ENCODE measurements around the gene IQCK.
A peak's percentile ranks its signal among the peaks of the same experiment; 100 is the strongest.

The IQCK gene

DNA sequence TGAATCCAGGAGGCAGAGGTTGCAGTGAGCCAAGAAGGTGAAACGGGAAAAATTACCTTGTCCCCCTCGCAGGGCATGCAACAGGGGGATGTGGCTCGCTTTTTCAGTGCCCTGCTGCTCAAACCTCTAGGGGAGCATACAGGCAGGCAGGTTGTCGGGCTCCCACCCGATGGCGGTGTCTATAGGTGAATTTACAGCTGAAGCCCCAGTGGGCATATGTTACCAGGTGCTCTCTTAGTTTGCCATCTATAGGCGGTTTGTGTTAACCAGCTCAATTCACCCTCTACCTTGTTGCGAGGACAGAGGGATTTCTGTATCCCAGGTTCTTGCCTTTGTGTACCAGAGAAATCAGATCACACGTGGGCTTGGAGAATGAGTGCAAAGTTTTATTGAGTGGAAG, 48.9 kb downstream of the IQCK start:
- in situ Hi-C loops (cut with MboI; ENCODE audit: low sequenced_read_pairs): loop anchor here (10.0 kb wide), 1 partner anchor 58 kb away; no protein-coding TSS in a partner anchor
- no peak for DNase-seq (ENCODE audit: low spot score in 2 of 2)
- H3K4me3 ChIP-seq: no peak overlapping the region
- no peaks in the 10 kb centered on the region for H3K36me3 ChIP-seq (replicated peaks)
- peaks cover 14% of the 10 kb centered on the region for H3K4me1 ChIP-seq
- H3K27me3 ChIP-seq (ENCODE audit: low read depth): no peaks in the 10 kb centered on the region
- no peaks in the 10 kb centered on the region for H3K9me3 ChIP-seq

DNA sequence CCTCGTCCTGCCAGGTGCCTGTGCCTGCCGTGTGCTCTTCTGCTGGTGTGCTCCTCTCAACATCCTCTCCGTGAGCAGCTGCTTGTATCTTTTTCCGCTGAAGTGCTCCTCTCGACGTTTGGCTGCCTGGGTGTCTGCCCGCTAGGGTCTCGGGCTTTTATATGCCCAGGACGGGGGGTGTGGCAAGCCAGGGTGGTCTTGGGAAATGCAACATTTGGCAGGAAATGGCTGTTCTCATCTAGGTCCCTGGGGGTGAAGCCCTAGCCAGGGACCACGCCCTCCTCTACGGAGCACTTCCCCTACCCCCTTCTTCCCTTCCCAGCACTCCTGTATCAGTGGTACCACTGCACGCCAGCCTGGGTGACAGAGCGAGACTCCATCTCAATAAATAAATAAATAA, 49.4 kb downstream of the IQCK start:
- Histone ChIP-seq H3K36me3 (replicated peaks) (no peaks in the 10 kb centered on the region), H3K4me3 (no peak overlapping the region), H3K9me3 (no peaks in the 10 kb centered on the region), H3K4me1 (peaks cover 9% of the 10 kb centered on the region), H3K27me3 (ENCODE audit: low read depth) (no peaks in the 10 kb centered on the region)
- in situ Hi-C loops (cut with MboI; ENCODE audit: low sequenced_read_pairs): loop anchor here (10.0 kb wide), 1 partner anchor 57 kb away; no protein-coding TSS in a partner anchor
- DNase-seq (ENCODE audit: low spot score in 2 of 2): no peak

DNA sequence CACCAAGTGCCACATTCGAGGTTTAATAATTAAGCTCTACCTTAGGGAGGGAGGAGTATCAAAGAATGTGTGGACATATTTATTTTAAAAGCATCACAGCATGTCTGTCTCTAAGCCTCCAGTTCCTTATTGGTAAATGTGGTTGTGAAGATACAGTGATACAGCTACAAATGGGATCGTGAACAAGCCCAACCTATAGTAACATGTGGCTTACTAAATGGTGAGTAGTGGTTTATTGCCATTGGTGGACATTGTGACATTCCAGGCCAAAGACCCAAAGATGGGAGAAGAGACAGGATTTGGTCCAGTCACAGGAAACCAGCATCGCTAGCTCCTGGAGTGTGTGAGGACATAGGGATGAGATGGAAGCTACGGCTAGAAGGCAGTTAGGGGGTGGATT, 51.2 kb downstream of the IQCK start:
- H3K4me3 ChIP-seq: no peak overlapping the region
- DNase-seq (ENCODE audit: low spot score in 2 of 2): no peak
- H3K36me3 ChIP-seq (replicated peaks): no peaks in the 10 kb centered on the region
- H3K4me1 ChIP-seq: peaks cover 11% of the 10 kb centered on the region
- in situ Hi-C loops (cut with MboI; ENCODE audit: low sequenced_read_pairs): loop anchor here (10.0 kb wide), 1 partner anchor 56 kb away; no protein-coding TSS in a partner anchor
- no peaks in the 10 kb centered on the region for H3K27me3 ChIP-seq (ENCODE audit: low read depth)
- no peaks in the 10 kb centered on the region for H3K9me3 ChIP-seq

DNA sequence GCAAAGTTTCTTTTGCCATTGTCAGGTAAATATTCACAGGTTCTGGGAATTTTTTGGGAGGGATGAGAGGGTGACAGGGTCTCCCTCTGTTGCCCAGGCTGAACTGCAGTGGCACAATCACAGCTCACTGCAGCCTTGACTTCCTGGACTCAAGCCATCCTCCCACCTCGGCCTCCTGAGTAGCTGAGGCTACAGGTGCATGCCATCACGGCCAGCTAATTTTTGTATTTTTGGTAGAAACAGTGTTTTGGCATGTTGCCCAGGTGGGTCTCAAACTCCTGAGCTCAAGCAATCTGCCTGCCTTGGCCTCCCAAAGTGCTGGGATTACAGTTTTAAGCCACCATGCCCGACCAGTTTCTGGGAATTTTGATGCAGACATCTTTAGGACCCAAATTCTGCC, 53.0 kb downstream of the IQCK start:
- no peak for DNase-seq (ENCODE audit: low spot score in 2 of 2)
- Histone ChIP-seq H3K36me3 (replicated peaks) (no peaks in the 10 kb centered on the region), H3K4me1 (peaks cover 11% of the 10 kb centered on the region), H3K27me3 (ENCODE audit: low read depth) (no peaks in the 10 kb centered on the region), H3K4me3 (no peak overlapping the region), H3K9me3 (no peaks in the 10 kb centered on the region)
- in situ Hi-C loops (cut with MboI; ENCODE audit: low sequenced_read_pairs): no loop called here

DNA sequence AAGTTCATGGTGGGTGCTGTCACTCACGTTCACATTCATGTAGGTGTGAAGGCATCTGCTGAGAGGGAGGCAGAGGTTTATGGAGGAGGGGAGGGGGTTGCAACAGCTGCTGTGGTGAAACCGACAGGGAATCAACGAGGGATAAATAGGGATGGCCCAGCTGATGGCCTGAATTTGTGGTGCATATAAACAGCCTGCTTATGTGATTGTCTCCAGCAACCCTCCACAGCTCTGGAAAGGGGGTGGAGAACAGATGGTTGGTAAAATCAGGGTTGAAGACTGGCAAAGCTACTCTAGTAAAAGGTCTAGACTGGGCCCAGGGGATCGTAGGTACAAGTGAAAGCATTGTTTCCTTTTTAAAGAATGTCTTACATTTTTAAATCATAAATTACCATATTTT, 53.7 kb downstream of the IQCK start:
- H3K4me3 ChIP-seq: no peak overlapping the region
- in situ Hi-C loops (cut with MboI; ENCODE audit: low sequenced_read_pairs): no loop called here
- H3K9me3 ChIP-seq: no peaks in the 10 kb centered on the region
- H3K4me1 ChIP-seq: peaks cover 18% of the 10 kb centered on the region
- no peak for DNase-seq (ENCODE audit: low spot score in 2 of 2)
- no peaks in the 10 kb centered on the region for H3K36me3 ChIP-seq (replicated peaks)
- no peaks in the 10 kb centered on the region for H3K27me3 ChIP-seq (ENCODE audit: low read depth)

DNA sequence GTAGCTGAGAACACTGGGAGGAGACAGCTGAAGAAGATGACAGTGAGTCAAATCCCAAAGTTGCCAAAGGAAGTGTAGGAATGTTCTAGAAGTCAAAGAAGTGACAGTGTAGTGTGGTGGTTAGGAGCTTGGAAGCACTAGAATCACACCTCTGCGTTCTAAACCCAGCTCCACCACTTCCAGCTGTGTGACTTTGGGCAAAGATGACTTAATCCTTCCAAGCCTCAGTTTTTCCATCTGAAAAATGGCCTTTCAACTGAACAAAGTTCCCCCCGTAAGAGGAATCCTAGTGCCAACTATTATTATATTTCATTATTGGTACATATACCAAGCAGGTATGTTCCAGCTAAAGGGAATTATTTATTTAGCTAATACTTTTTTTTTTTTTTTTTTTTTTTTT, 56.0 kb downstream of the IQCK start:
- H3K9me3 ChIP-seq: no peaks in the 10 kb centered on the region
- no peaks in the 10 kb centered on the region for H3K36me3 ChIP-seq (replicated peaks)
- no peaks in the 10 kb centered on the region for H3K27me3 ChIP-seq (ENCODE audit: low read depth)
- H3K4me3 ChIP-seq: no peak overlapping the region
- in situ Hi-C loops (cut with MboI; ENCODE audit: low sequenced_read_pairs): no loop called here
- DNase-seq (ENCODE audit: low spot score in 2 of 2): no peak
- peaks cover 24% of the 10 kb centered on the region for H3K4me1 ChIP-seq

DNA sequence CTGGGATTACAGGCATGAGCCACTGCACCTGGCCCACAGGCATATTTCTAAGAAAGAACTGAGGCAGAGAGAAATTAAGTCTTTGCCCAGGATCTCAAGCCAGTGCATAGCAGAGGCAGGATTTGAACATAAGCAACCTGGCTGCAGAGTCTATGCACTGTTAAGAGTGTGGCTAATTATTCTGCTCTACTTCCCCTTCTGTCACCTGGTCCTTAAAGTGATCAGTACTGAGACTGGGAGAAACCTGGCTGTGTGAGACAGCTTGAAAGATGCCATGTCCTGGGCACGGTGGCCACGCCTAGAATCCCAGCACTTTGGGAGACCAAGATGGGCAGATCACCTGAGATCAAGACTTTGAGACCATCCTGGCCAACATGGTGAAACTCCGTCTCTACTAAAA, 58.1 kb downstream of the IQCK start:
- no peaks in the 10 kb centered on the region for H3K27me3 ChIP-seq (ENCODE audit: low read depth)
- H3K4me1 ChIP-seq: peaks cover 24% of the 10 kb centered on the region
- DNase-seq (ENCODE audit: low spot score in 2 of 2): no peak
- no peaks in the 10 kb centered on the region for H3K36me3 ChIP-seq (replicated peaks)
- H3K9me3 ChIP-seq: no peaks in the 10 kb centered on the region
- H3K4me3 ChIP-seq: no peak overlapping the region
- in situ Hi-C loops (cut with MboI; ENCODE audit: low sequenced_read_pairs): no loop called here

DNA sequence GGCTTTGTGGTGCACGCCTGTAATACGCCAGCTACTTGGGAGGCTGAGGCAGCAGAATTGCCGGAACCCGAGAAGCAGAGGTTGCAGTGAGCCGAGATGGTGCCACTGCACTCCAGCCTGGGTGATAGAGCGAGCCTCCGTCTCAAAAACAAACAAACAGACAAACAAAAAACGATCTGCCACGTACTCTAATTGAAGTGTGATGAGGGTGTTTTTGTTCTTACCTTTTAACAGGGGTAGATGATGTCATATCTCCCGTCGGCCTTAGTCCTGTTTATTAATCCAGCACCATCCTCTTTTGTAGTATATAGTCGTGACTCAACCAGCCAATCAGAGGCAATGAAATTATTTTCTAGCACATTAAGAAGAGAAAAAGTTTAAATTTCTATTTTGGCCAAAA, 58.5 kb downstream of the IQCK start:
- H3K36me3 ChIP-seq (replicated peaks): no peaks in the 10 kb centered on the region
- no peaks in the 10 kb centered on the region for H3K27me3 ChIP-seq (ENCODE audit: low read depth)
- H3K4me1 ChIP-seq: peaks cover 24% of the 10 kb centered on the region
- in situ Hi-C loops (cut with MboI; ENCODE audit: low sequenced_read_pairs): no loop called here
- H3K4me3 ChIP-seq: no peak overlapping the region
- H3K9me3 ChIP-seq: no peaks in the 10 kb centered on the region
- DNase-seq (ENCODE audit: low spot score in 2 of 2): no peak

DNA sequence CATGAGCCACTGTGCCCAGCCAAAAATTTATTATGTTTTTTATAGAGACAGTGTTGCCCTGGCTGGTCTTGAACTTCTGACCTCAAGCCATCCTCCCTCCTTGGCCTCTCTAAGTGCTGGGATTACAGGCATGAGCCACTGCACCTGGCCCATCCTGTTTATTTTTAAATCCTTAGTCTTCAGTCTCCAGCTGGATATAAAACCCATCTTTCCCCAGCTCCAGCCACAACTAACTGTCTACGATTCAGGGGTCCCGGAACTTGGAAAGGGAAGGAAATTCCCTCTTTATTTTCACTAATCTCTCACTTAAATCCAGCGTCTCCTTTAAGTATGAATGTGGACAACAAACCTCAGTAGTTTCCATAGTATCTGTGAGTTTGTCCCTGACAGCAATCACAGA, 62.2 kb downstream of the IQCK start:
- in situ Hi-C loops (cut with MboI; ENCODE audit: low sequenced_read_pairs): no loop called here
- DNase-seq (ENCODE audit: low spot score in 2 of 2): no peak
- peaks cover 16% of the 10 kb centered on the region for H3K4me1 ChIP-seq

DNA sequence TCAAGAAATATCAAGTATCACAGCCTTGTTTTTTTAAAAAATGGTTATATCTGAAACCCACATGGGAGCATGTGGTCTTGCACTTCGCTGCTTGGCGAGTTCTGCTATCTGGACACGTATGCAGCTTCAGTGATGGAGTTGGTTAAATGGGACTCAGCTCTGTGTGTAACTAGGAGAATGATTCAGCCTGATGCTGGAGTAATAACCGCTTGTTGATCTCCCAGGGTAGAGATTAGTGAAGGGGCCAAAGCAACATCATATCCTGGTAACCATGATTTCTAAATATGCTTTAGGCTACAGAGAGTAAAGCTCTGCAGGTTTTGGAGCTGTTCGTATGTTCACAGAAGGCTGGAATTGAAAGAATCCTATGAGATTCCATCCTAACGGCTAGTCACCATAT, 63.2 kb downstream of the IQCK start:
- Histone ChIP-seq H3K36me3 (replicated peaks) (no peaks in the 10 kb centered on the region), H3K4me1 (peaks cover 23% of the 10 kb centered on the region), H3K9me3 (no peaks in the 10 kb centered on the region), H3K27me3 (ENCODE audit: low read depth) (no peaks in the 10 kb centered on the region), H3K4me3 (no peak overlapping the region)
- in situ Hi-C loops (cut with MboI; ENCODE audit: low sequenced_read_pairs): no loop called here
- DNase-seq (ENCODE audit: low spot score in 2 of 2): no peak

More for the DNA sequence above, 62.2 kb downstream of the IQCK start:
- H3K27me3 ChIP-seq (ENCODE audit: low read depth): no peaks in the 10 kb centered on the region
- H3K36me3 ChIP-seq (replicated peaks): no peaks in the 10 kb centered on the region
- no peak overlapping the region for H3K4me3 ChIP-seq
- H3K9me3 ChIP-seq: no peaks in the 10 kb centered on the region

DNA sequence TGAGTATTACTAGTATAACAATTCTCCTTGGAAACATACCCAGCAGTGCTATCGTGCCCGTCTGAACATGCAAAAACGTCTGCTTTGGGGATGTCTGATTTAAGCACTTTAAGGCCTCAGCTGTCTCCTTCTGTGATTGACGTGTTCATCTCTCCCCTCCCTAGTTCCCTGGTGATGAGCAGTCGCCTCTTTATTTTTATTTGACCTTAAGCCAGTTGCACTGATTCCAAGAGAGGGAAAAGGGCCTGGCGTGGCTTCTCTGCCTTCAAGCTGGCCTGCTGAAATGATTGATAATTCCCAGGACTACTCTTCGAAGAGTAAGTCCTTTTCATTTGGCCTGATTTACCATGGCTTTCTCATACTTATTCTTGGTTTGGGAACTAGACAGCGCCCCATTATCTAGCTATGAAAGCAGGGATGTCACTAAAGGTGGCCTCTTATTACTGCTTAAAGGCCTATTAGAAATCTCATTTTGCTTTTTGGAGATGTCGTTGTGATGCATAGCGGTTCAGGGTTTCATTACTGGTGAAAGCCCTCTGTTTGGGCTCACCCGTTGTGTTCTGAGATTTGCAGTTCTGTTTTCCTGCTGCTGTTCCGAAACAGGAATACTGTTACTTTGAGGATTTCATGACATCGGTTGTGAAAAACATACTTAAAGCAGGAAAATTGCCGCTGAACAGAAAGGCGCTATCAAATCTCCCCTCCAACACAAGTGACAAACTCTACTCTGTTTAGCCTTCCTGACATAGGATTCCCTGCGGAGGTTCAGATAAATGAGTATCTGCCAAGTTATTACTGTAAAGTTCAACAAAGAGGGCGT, 65.5 kb downstream of the IQCK start:
- in situ Hi-C loops (cut with MboI; ENCODE audit: low sequenced_read_pairs): no loop called here
- no peak for DNase-seq (ENCODE audit: low spot score in 2 of 2)
- Histone ChIP-seq H3K4me3 (no peak overlapping the region), H3K36me3 (replicated peaks) (no peaks in the 10 kb centered on the region), H3K9me3 (no peaks in the 10 kb centered on the region), H3K4me1 (peaks cover 11% of the 10 kb centered on the region), H3K27me3 (ENCODE audit: low read depth) (no peaks in the 10 kb centered on the region)

DNA sequence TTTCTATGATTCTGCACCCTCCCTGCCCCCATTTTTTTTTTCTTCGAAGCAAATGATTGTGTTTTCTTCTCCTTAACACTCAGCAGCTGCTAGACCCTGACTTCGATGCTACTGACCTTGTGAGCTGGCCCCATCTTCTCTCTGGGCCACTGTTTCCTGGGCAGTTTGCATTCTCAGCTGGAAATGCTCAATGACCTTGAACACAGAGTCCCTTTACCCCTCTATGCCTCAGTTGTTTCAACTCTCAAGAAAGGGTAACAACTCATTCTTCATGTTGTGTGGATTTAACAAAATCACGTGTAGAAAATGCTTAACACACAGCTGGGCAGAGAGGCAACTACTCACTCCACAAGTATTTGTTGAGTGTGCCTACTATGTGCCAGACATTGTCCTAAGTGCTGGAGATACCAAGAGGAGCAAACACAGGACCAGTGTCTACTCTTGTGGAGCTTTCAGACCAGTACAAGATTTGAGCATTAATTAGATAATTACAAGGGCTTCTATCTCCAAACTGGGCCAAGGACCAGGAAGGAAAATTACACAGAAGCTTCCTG, 66.2 kb downstream of the IQCK start:
- Histone ChIP-seq H3K4me1 (peaks cover 11% of the 10 kb centered on the region), H3K4me3 (no peak overlapping the region), H3K36me3 (replicated peaks) (no peaks in the 10 kb centered on the region), H3K9me3 (no peaks in the 10 kb centered on the region), H3K27me3 (ENCODE audit: low read depth) (no peaks in the 10 kb centered on the region)
- DNase-seq (ENCODE audit: low spot score in 2 of 2): no peak
- in situ Hi-C loops (cut with MboI; ENCODE audit: low sequenced_read_pairs): no loop called here

DNA sequence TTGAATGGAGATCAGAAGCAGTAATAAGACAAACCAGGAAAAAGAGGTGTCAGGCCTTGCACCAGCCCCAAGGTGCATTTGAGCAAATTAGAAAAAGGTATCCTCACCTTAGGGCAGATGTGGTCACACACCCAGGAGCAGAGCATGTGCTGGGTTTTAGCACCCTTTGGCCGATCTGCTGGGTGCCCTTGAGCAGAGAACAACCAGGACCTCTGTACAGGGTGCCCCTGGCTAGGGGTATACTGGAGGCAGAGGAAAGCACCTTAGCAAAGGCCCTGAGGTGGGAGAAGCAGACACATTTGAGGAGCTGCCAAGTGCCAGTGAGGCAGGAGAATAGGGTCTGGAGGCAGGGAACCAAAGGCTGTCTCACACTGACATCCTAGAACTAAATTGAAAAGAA, 67.0 kb downstream of the IQCK start:
- no peaks in the 10 kb centered on the region for H3K36me3 ChIP-seq (replicated peaks)
- in situ Hi-C loops (cut with MboI; ENCODE audit: low sequenced_read_pairs): no loop called here
- no peak for DNase-seq (ENCODE audit: low spot score in 2 of 2)
- no peaks in the 10 kb centered on the region for H3K27me3 ChIP-seq (ENCODE audit: low read depth)
- no peak overlapping the region for H3K4me3 ChIP-seq
- H3K9me3 ChIP-seq: no peaks in the 10 kb centered on the region
- peaks cover 11% of the 10 kb centered on the region for H3K4me1 ChIP-seq

DNA sequence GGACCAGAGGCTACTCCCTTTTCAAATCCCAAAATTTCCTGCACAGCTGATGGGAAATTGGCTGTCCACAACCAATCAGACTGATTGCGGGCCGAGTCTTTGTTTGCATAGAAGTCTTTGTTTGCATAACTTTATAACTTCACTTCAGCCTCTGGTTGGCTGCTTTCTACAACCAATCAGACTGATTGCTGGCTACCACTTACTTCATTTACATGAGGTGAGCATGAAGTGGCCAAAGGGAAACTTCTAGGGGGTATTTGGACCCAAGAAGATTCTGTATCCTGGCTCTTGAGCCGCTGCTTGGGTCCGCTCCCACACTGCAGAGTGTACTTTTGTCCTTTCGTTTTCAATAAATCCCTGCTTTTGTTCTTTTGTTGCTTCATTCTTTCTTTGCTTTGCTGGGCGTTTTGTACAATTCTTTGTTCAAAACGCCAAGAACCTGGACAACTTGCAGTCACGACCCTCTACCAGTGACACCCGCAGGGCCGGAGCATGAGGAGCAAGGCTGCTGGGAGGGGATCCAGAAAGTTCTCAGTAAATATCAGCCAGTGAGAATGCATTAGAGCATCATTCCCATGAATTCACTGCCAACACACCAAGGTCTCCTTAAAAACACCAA, 67.5 kb downstream of the IQCK start:
- Histone ChIP-seq H3K9me3 (no peaks in the 10 kb centered on the region), H3K4me3 (no peak overlapping the region), H3K4me1 (peaks cover 11% of the 10 kb centered on the region), H3K27me3 (ENCODE audit: low read depth) (no peaks in the 10 kb centered on the region), H3K36me3 (replicated peaks) (no peaks in the 10 kb centered on the region)
- DNase-seq (ENCODE audit: low spot score in 2 of 2): peak; percentile 59 to 61
- in situ Hi-C loops (cut with MboI; ENCODE audit: low sequenced_read_pairs): no loop called here
